Amygdala (tissue), 56 donors: Measurements from ENCODE around the gene ZNF335.
A peak's percentile ranks its signal among the peaks of the same experiment; 100 is the strongest.
"Not testable (repeated sequence)": the region's sequence is repeated elsewhere in the genome, so short reads cannot be mapped to it uniquely, and the experiment has no call there.

Experiments
- DNase-seq, 56 donors: peaks; one replicate each; lab custom pipeline; 2025; lab: John Stamatoyannopoulos, UW

Gene ZNF335

DNA sequence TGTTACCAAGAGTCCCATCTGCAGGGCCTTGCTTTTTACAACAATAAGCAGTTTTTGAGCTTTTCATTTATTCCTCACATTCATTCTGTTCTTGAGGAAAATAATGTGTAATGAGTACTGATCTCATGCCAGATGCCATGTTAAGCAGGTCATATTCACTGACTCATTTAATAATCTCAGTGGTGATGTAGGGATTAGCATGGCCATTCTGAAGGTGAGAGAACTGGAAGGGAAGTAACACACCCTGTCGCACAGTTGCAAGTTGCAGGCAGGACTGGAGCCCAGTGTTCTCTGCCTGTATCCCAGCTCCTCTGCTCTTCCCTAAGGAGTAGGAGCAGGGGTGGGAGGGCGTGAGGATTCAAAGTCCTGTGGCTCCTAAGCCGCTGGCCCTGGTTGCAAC lies 31.9 kb downstream of the ZNF335 start:
- no peak for DNase-seq

DNA sequence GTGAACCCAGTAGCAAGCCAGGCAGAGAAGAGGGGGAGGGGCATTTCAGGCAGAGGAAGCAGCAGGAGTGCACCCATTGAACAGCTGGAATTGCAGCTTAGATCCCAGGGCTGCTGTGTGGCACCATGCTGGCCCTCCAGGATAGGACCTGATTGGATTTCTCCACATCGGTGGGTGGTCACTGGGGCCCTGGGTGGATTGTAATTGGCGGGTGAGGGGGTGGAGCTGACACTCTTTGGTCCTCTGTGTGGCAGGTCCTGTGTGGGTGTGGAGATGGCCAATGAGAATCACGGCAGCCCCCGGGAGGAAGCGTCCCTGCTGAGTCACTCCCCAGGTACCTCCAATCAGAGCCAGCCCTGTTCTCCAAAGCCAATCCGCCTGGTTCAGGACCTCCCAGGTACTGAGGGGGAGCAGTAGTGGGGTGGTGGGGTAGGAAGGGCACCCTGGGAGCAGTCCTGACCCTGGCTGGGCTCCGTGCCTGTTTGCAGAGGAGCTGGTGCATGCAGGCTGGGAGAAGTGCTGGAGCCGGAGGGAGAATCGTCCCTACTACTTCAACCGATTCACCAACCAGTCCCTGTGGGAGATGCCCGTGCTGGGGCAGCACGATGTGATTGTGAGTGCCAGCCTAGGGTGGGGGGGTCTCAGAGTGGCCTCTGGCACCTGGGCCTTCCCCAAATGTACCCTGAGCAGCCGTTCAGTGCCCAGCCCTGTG lies 33.1 kb downstream of the ZNF335 start:
- DNase-seq, result peak in 1 of 56 donors; percentile 8

DNA sequence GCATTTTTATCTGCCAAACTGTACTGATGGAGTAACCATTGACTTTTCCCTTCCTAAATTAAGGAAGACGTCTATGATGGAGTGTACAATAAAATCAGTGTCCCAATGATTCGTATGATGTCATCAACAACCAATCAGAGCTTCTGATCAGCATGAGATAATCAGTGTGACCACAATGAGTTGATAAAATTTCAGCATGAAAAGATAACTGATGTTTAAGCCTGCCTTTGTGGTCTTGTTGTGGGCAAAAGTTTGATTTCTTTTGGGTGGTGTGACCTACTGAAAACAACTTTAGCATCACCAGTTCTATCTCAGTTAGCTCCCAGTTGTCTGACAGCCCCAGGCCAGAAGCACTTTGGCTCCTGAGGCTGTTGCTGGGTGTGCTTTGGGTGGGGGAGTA lies 34.2 kb downstream of the ZNF335 start:
- DNase-seq, result no peak

GRCh38 chr20:45935416-45936046 lies 36.5 kb downstream of the ZNF335 start:
- peak in 1 of 56 donors; percentile 10 for DNase-seq

DNA sequence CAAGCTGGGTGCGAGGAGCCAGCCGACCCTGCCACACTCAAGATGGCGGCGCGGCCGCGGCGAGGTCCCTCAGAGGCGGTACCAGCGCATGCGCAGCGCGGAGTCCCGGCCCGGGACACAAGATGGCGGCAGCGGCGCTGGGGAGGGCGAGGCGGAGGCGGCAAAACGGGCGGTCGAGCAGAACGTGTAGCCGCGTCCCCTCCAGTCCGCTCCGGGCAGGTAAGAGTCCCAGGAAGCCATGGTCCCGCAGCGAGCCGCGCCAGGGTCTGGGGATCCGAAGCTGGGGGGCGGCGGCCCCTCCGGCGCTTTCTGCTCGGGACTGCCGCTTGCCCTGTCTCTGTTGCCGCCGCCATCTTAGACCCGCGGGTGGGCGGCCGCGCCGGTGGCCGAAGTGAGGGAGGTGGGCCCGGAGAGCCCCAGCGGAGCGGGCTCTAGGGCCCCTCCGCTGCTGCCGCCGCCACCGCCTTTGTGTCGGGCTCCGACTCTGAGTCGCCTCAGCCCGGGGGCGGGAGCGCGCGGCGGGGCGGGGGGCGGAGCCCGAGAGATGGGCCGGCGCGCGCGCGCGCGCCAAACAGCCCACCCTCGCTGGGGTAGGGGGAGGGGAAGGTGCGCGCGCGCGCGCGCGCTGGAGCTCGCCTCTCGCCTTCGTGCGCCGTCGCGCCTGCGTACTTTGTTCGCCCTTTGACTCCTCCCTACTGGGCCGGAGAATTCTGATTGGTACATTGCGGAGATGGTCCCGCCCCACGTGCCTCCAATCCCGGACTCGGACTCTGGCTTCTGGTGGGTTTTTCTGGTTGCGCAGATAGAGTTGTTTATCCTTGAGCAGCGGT lies 37.2 kb downstream of the ZNF335 start, which contains the start of gene PCIF1:
TSS of gene PCIF1 (plus strand) at position 98 of the 830 bp plus-strand sequence. CDS start 4,317 bp downstream, outside the sequence.
- DNase-seq, result peak; percentile 80 to 98 (median 95)

GRCh38 chr20:45934046-45934585 lies 37.9 kb downstream of the ZNF335 start:
- peak in 35 of 56 donors; percentile 54 to 94 (median 82) for DNase-seq

DNA sequence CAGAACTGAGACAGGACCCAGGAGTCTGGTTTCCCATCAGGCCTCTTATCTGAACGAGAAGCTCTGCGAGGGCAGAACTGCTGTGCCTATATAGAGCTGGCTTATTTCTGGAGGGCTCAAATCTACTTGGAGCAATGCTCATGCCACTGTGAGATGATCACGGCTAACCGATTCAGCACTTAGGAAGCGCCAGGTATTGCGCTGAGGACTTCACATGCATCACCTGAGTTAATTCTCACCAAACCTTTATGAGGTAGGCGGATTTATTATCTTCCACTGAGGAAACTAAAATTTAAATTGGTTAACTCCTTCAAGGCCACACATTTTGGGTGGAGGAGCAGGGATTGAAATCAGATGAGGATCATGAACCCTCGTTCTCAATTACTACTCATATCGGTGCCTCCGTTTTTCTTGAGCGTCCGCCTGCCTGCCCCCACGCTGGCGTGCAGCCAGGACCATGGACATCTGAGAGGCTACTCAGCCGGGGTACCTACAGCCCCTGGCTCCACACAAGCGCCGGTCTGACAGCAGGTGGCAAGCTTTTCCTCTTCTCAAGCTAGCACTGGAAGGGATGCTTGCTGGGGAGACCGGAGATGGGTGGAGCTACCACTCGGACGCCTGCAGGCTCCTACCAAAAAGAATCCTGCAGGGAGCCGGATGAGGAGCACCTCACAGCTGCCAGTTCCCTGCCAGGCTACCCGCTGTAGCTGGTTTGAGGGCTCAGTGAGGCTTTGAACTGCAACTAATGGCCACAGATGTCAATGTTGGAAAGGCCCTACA lies 38.5 kb downstream of the ZNF335 start:
- DNase-seq, result peak in 52 of 56 donors; percentile 12 to 81 (median 61)

DNA sequence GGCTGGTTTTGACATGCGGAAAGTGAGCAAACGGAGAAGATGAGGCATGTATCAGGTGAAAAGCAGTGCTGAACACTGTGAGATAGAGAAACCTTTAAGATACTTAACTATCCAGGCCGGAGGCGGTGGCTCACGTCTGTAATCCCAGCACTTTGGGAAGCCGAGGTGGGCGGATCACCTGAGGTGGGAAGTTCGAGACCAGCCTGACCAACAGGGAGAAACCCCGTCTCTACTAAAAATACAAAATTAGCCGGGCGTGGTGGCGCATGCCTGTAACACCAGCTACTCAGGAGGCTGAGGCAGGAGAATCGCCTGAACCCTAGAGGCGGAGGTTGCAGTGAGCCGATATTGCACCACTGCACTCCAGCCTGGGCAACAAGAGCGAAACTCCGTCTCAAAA lies 40.3 kb downstream of the ZNF335 start:
- DNase-seq, result not testable (repeated sequence)

GRCh38 chr20:45927071-45927878 lies 44.7 kb downstream of the ZNF335 start:
- no peak for DNase-seq

- no peak for DNase-seq
Measured at GRCh38 chr20:45926731-45927070, 45.3 kb downstream of the ZNF335 start.

DNA sequence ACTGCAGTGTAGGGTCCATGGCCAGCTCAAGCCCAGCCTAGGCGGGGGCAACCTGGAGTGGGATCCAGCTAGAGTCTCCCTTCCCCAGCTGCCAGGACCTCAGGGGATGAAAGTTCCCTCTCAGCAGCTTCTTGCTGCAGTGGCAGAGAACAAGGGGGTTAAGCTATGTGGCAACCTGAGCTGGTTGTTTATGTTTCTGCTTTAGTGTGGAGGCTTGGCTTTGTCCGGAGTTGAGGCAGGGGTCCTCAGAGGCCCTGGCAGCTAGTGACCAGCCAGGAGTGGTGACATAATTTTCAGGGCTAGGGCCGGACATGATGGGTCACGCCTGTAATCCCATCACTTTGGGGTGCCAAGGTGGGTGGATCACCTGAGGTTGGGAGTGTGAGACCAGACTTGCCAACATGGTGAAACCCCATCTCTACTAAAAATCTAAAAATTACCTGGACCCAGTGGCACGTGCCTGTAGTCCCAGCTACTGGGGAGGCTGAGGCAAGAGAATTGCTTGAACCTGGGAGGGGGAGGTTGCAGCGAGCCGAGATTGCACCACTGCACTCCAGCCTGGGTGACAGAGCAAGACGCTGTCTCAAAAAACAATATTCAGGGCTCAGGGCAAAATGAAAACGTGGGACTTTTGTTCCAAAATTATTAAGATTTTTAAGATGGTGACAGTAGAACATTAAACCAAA lies 46.0 kb downstream of the ZNF335 start:
- DNase-seq, result no peak

- DNase-seq, result peak in 8 of 56 donors; percentile 6 to 31 (median 12)
Measured at GRCh38 chr20:45924391-45925261, 47.4 kb downstream of the ZNF335 start.

GRCh38 chr20:45921337-45922189 lies 50.4 kb downstream of the ZNF335 start:
- no peak for DNase-seq

- DNase-seq, result no peak
Measured at GRCh38 chr20:45920462-45921336, 51.3 kb downstream of the ZNF335 start.

DNA sequence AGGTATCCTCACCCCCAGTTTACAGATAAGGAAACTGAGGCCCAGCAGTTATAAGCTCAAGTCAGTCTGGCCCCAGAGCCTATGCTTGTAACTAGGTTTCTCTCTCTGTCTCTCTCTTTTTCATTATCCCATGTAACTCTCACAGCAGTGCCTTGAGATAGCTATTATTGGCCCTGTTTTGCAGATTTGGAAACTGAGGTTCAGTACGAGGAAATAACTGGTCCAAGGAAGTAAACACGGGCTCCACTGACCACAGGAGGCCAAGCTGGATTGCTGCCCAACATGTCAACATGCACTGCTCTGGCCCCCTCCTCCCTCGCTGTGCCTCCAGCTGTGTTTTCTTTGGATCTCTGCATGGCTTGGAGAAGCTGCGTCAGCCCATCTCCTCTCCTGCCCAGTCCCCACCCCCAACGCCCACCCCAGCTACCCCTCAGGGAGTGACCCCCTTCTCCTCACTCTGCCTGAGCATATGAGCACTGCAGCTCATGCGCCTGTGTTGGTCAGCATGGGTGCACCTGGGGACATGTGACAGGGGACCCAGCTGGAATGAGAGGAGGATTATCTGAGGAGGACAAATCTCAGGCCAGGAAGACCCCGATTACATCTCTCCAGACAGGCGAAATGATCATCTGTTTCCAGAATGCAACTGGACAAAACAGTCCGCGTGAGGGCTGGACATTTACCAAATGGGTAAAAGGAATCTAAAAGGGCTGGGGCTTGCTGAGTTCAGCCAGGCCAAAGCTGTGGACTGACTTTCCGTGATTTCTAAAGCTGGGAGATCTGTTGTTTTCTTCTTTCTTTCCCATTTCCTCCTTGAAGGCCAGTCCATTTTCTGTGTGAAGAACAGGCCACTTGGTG lies 52.2 kb downstream of the ZNF335 start:
- no peak for DNase-seq
